CD4-positive, CD25-positive, alpha-beta regulatory T cell (primary cell): ENCODE measurements around the gene NCK1. TPM values are rescaled to one million over a fixed set of nuclear protein-coding genes. Genes with fewer than 3 reads are reported as not detected.
"Not testable (repeated sequence)": the region's sequence is repeated elsewhere in the genome, so short reads cannot be mapped to it uniquely, and the experiment has no call there.

ENCODE experiments used
- ATAC-seq, 2 donors: fragments of 150-1000 bp; cut with Tn5 transposase; one replicate each; pipeline ENCODE4 v1.10.0; 2021; ENCODE audit warnings: low read depth in 2 of 2, moderate number of reproducible peaks in 2 of 2, moderate library complexity in 1 of 2
- DNase-seq, 3 donors: peaks; one replicate each; pipeline versions ENCODE4 v3.0.0 to v3.0.0-alpha.2; 2012 to 2022; ENCODE audit warnings: mixed read lengths in 1 of 3
- H3K27ac ChIP-seq: one replicate; pipeline ENCODE4 v1.7.0; 2013; ENCODE audit warnings: mild to moderate bottlenecking, low read length; ENCODE audit not compliant: insufficient read depth, poor library complexity, severe bottlenecking
- H3K27me3 ChIP-seq: one replicate; pipeline ENCODE4 v1.7.0; 2013; ENCODE audit warnings: low read length; ENCODE audit not compliant: control insufficient read depth, insufficient read depth
- H3K36me3 ChIP-seq: one replicate; pipeline ENCODE4 v1.7.0; 2013; ENCODE audit warnings: mild to moderate bottlenecking, low read length, moderate library complexity; ENCODE audit not compliant: control insufficient read depth, insufficient read depth
- H3K4me1 ChIP-seq: 2 replicates; pipeline ENCODE4 v1.7.0; 2013; ENCODE audit warnings: mild to moderate bottlenecking, low read length; ENCODE audit not compliant: insufficient read depth, control insufficient read depth, poor library complexity, severe bottlenecking
- H3K4me3 ChIP-seq: one replicate; pipeline ENCODE4 v1.7.0; 2013; ENCODE audit warnings: low read depth, mild to moderate bottlenecking, low read length, moderate library complexity
- H3K9me3 ChIP-seq, 2 experiments: 1 replicate in 1 of 2; 2 replicates in 1 of 2; pipeline ENCODE4 v1.7.0; 2013; ENCODE audit warnings: low read length in 2 of 2, mild to moderate bottlenecking in 1 of 2, moderate library complexity in 1 of 2; ENCODE audit not compliant: control insufficient read depth in 2 of 2
- H3K27ac Mint-ChIP-seq, 3 donors: one replicate each; pipeline ENCODE4 v1.8.0; 2020 to 2022; ENCODE audit warnings: mild to moderate bottlenecking in 3 of 3, mixed read lengths in 3 of 3, moderate library complexity in 2 of 3
- H3K27me3 Mint-ChIP-seq: one replicate; pipeline ENCODE4 v1.8.0; 2022; ENCODE audit warnings: mild to moderate bottlenecking, mixed read lengths
- H3K36me3 Mint-ChIP-seq: one replicate; pipeline ENCODE4 v1.8.0; 2020; ENCODE audit warnings: mixed read lengths
- H3K4me1 Mint-ChIP-seq, 4 donors: one replicate each; pipeline ENCODE4 v1.8.0; 2020 to 2022; ENCODE audit warnings: mixed read lengths in 4 of 4, mild to moderate bottlenecking in 1 of 4
- H3K4me3 Mint-ChIP-seq, 4 donors: one replicate each; pipeline ENCODE4 v1.8.0; 2020 to 2022; ENCODE audit warnings: mild to moderate bottlenecking in 4 of 4, mixed read lengths in 4 of 4, moderate library complexity in 3 of 4
- H3K9me3 Mint-ChIP-seq, 7 donors: one replicate each; pipeline ENCODE4 v1.8.0; 2020 to 2022; ENCODE audit warnings: mixed read lengths in 7 of 7, mild to moderate bottlenecking in 3 of 7, moderate library complexity in 2 of 7
- polyA plus RNA-seq, 4 donors: library from polyadenylated mRNA; unstranded; fragments of 300-500 nt; fragmentation: Illumina TruSeq; gene quantifications; one replicate each; pipeline ENCODE4 v1.2.3, GENCODE V29; 2021
- total RNA-seq: library from RNA; stranded (reverse); gene quantifications from one replicate; pipeline ENCODE4 v1.2.3, GENCODE V29; 2022

The NCK1 gene
- total and polyA plus RNA-seq, 5 donors from 2014 or later, result 48.7 to 64.9 (median 55.4) TPM

- H3K4me1 Mint-ChIP-seq, result peaks cover 42 to 84% (median 56%) of the 10 kb centered on the region in 4 donors
- Histone ChIP-seq H3K4me1 (peaks cover 33% of the 10 kb centered on the region), H3K27ac (no peak overlapping the region), H3K4me3 (peak overlapping the region; percentile 2), H3K9me3 (peaks cover 4 to 6% of the 10 kb centered on the region in 2 experiments), H3K27me3 (no peaks in the 10 kb centered on the region), H3K36me3 (peaks cover 4% of the 10 kb centered on the region)
- peaks cover 34% of the 10 kb centered on the region for H3K36me3 Mint-ChIP-seq
- no peak for ATAC-seq
- peak overlapping the region in 2 of 3 donors; percentile 1 to 16 for H3K27ac Mint-ChIP-seq
- H3K27me3 Mint-ChIP-seq, result no peaks in the 10 kb centered on the region
- peak overlapping the region in 1 of 4 donors; percentile 11 for H3K4me3 Mint-ChIP-seq
- no peak for DNase-seq
- peaks cover 1 to 7% (median 4%) of the 10 kb centered on the region in 7 donors for H3K9me3 Mint-ChIP-seq
These were observed 30.2 kb downstream of the NCK1 start for GRCh38 chr3:136891934-136892855.

- no peaks in the 10 kb centered on the region for H3K27me3 Mint-ChIP-seq
- peak overlapping the region in 1 of 3 donors; percentile 1 for H3K27ac Mint-ChIP-seq
- peaks cover 29% of the 10 kb centered on the region for H3K36me3 Mint-ChIP-seq
- peak overlapping the region in 2 of 4 donors; percentile 15 to 55 for H3K4me3 Mint-ChIP-seq
- peak overlapping the region; percentile 29 for H3K4me3 ChIP-seq
- H3K4me1 Mint-ChIP-seq, result peaks cover 42 to 81% (median 58%) of the 10 kb centered on the region in 4 donors
- H3K9me3 Mint-ChIP-seq, result peaks cover 1 to 7% (median 4%) of the 10 kb centered on the region in 7 donors
- peaks cover 4% of the 10 kb centered on the region for H3K36me3 ChIP-seq
- H3K27ac ChIP-seq, result no peak overlapping the region
- H3K27me3 ChIP-seq, result no peaks in the 10 kb centered on the region
- H3K4me1 ChIP-seq, result peaks cover 37% of the 10 kb centered on the region
- H3K9me3 ChIP-seq, result peaks cover 4 to 6% of the 10 kb centered on the region in 2 experiments
- DNase-seq, result no peak
- no peak for ATAC-seq
These were observed 31.9 kb downstream of the NCK1 start for GRCh38 chr3:136893848-136894443.

GRCh38 chr3:136897171-136897570 is 35.2 kb downstream of the NCK1 start:
- not testable (repeated sequence) for H3K27me3 ChIP-seq, H3K9me3 ChIP-seq, H3K27me3 Mint-ChIP-seq, DNase-seq, ATAC-seq, H3K27ac ChIP-seq, H3K36me3 ChIP-seq, H3K9me3 Mint-ChIP-seq
- Histone ChIP-seq H3K4me1 (peaks cover 59% of the 10 kb centered on the region), H3K4me3 (peak overlapping the region; percentile 23)
- peaks cover 62 to 85% (median 75%) of the 10 kb centered on the region in 4 donors for H3K4me1 Mint-ChIP-seq
- peak overlapping the region in 2 of 3 donors; percentile 43 to 83 for H3K27ac Mint-ChIP-seq
- H3K4me3 Mint-ChIP-seq, result peak overlapping the region in 1 of 4 donors; percentile 52
- peaks cover 19% of the 10 kb centered on the region for H3K36me3 Mint-ChIP-seq

- Mint-ChIP-seq H3K36me3 (peaks cover 26% of the 10 kb centered on the region), H3K4me1 (peaks cover 59 to 82% (median 72%) of the 10 kb centered on the region in 4 donors), H3K27ac (peak overlapping the region in 2 of 3 donors; percentile 22 to 56), H3K4me3 (peak overlapping the region; percentile 3 to 69 (median 28)), H3K27me3 (no peaks in the 10 kb centered on the region), H3K9me3 (peaks cover 1 to 15% (median 5%) of the 10 kb centered on the region in 7 donors)
- Histone ChIP-seq H3K4me3 (peak overlapping the region; percentile 49), H3K27ac (no peak overlapping the region), H3K36me3 (peaks cover 7% of the 10 kb centered on the region), H3K9me3 (peaks cover 0 to 4% of the 10 kb centered on the region in 2 experiments), H3K4me1 (peaks cover 57% of the 10 kb centered on the region), H3K27me3 (no peaks in the 10 kb centered on the region)
- no peak for ATAC-seq
- DNase-seq, result no peak
These were observed 36.5 kb downstream of the NCK1 start for GRCh38 chr3:136898549-136898948.

GRCh38 chr3:136898954-136899353 is 36.9 kb downstream of the NCK1 start:
- Mint-ChIP-seq H3K36me3 (peaks cover 26% of the 10 kb centered on the region), H3K4me1 (peaks cover 55 to 80% (median 70%) of the 10 kb centered on the region in 4 donors), H3K9me3 (peaks cover 0 to 19% (median 8%) of the 10 kb centered on the region in 7 donors), H3K27ac (peak overlapping the region in 2 of 3 donors; percentile 22 to 56), H3K27me3 (no peaks in the 10 kb centered on the region), H3K4me3 (peak overlapping the region; percentile 12 to 85 (median 56))
- peak overlapping the region; percentile 10 for H3K27ac ChIP-seq
- H3K9me3 ChIP-seq, result peaks cover under 1 to 6% of the 10 kb centered on the region in 2 experiments
- H3K4me3 ChIP-seq, result peak overlapping the region; percentile 49
- DNase-seq (no peak), ATAC-seq (peak in 1 of 2 donors; percentile 40)
- H3K36me3 ChIP-seq, result peaks cover 7% of the 10 kb centered on the region
- H3K4me1 ChIP-seq, result peaks cover 53% of the 10 kb centered on the region
- H3K27me3 ChIP-seq, result no peaks in the 10 kb centered on the region

GRCh38 chr3:136899622-136900158 is 37.7 kb downstream of the NCK1 start:
- ATAC-seq, result no peak
- peak overlapping the region; percentile 63 to 85 (median 72) for H3K4me3 Mint-ChIP-seq
- Histone ChIP-seq H3K4me1 (peaks cover 47% of the 10 kb centered on the region), H3K9me3 (peaks cover 8 to 11% of the 10 kb centered on the region in 2 experiments), H3K27ac (peak overlapping the region; percentile 10), H3K27me3 (no peaks in the 10 kb centered on the region), H3K36me3 (peaks cover 8% of the 10 kb centered on the region), H3K4me3 (peak overlapping the region; percentile 49)
- H3K27me3 Mint-ChIP-seq, result no peaks in the 10 kb centered on the region
- peaks cover 24% of the 10 kb centered on the region for H3K36me3 Mint-ChIP-seq
- DNase-seq, result no peak
- peaks cover 49 to 76% (median 64%) of the 10 kb centered on the region in 4 donors for H3K4me1 Mint-ChIP-seq
- peaks cover 0 to 19% (median 8%) of the 10 kb centered on the region in 7 donors for H3K9me3 Mint-ChIP-seq
- peak overlapping the region; percentile 8 to 84 (median 56) for H3K27ac Mint-ChIP-seq

- Mint-ChIP-seq H3K4me1 (peaks cover 52 to 78% (median 64%) of the 10 kb centered on the region in 4 donors), H3K9me3 (peaks cover 0 to 19% (median 8%) of the 10 kb centered on the region in 7 donors), H3K27ac (peak overlapping the region in 1 of 3 donors; percentile 56), H3K4me3 (peak overlapping the region; percentile 15 to 71 (median 41)), H3K36me3 (peaks cover 24% of the 10 kb centered on the region)
- H3K27ac ChIP-seq, H3K27me3 Mint-ChIP-seq, DNase-seq, ATAC-seq, H3K27me3 ChIP-seq: not testable (repeated sequence)
- H3K4me3 ChIP-seq, result peak overlapping the region; percentile 49
- H3K36me3 ChIP-seq, result peaks cover 13% of the 10 kb centered on the region
- H3K9me3 ChIP-seq, result peaks cover 11 to 12% of the 10 kb centered on the region in 2 experiments
- H3K4me1 ChIP-seq, result peaks cover 49% of the 10 kb centered on the region
These were observed 38.7 kb downstream of the NCK1 start for GRCh38 chr3:136900694-136901093.
